ENCODE measurements around the gene LMO7.
A peak's percentile ranks its signal among the peaks of the same experiment; 100 is the strongest.

LMO7 gene

DNA sequence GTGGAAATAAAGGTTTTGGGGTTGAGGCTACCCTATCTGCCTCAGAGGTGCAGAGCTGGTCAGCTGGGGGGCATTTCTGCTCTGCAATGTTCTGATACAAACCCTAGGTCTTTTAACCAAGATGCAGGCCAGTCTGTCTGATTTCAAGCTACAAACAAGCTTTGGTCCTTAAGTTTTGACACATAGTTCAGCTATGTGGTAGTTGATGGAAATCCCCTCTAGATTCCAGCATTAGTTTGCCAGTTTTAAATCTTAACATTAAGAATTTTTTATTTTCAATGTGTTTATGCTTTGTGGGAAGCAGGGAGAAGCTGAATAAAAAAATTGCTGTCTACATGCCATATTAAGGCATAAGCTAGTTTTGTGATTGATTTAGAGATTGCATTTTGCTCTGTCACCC, 225.7 kb downstream of the LMO7 start:
- DNase-seq: no peak

DNA sequence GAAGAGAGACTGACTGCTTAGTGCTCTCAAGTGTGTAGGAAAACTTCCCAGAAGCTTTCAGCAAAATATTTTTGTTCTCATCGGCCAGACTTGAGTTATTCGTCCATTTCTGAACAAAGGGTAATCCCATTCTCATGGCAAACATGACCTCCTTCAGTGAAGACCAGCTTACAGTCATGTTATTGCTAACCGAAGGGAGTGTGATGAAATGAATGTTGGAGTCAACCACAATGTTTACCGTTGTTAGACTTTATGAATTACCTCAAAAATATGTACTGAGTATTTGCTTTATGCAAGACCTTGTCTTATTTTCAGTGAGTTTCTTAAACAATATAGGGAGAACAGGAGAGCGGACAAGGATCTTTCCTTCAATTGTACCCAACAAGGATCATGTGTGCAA, 228.6 kb downstream of the LMO7 start:
- peak; percentile 31 for DNase-seq

DNA sequence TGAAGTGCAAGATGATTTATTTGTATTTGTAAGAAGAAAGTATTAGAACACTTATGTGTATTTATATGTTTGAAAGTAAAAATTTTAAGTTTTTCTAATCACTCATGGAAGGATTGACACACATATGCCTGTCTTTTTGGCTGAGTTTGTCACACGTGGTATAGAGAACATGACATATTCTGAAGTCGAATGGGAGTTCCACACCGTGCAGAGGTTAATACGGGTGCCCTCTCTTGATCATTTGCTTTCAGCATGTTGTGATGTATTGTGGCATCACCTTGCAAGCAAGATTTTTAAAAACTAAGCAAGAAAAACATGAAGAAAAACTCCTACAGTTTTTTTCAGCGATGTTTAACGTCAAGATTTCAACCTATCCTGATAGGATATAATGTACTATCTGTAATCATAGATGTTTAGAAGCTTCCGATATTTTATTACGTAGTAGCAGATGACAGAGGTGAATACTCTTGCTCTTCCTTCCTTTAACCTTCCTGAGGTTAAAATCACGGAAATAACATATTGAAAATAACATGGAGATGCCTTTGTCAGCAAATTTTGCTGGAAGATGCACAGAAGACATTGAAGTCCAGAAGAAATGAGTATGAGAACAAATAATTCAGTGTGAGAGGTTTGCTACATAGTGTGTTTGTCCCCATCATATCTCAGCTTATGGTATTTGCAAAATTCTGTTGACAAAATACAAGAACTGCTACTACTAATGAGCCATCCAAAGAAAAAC, 231.4 kb downstream of the LMO7 start:
- no peak for DNase-seq

DNA sequence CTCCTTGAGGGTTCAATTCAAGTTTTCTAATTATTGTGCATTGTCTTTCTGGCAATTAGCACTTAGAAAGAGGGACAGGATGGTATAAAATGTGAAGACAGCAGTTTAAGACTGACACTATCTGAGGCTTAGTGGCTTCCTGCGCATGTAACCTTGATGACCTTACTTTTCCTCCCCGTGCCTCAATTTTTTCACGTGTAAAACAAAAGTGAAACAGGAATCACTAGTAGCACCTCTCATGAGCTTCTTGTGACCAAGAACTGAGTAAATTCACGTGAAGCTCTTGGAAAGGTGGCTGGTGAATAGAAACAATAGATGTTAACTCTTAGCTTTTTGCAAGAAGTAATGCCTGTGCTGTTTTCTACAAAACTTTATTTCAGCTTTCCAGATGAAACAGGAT, 233.9 kb downstream of the LMO7 start:
- no peak for DNase-seq

DNA sequence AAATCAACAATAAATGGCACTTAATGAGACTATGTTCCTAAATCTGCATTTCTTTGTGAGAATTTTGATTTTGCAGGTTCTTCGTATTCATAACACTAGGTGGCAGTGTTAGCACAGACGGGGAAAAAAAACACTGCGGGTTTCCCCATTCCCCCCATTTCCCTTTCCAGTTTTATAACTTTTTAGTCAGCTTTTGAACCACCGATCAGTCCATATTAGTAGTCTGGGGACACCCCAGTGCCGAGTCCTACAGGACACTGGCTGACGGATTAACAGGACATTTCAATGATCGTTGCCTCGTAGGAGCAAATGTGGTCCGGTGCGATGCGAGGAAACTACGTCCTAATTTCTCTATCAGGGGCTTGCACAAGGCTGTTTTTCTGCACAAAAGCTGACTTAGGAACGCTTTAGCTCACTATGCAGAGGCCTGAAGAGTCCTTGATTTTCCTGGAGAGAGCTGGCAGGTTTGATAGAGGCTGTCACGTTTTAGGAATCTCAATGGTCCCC, 234.3 kb downstream of the LMO7 start:
- DNase-seq: no peak

DNA sequence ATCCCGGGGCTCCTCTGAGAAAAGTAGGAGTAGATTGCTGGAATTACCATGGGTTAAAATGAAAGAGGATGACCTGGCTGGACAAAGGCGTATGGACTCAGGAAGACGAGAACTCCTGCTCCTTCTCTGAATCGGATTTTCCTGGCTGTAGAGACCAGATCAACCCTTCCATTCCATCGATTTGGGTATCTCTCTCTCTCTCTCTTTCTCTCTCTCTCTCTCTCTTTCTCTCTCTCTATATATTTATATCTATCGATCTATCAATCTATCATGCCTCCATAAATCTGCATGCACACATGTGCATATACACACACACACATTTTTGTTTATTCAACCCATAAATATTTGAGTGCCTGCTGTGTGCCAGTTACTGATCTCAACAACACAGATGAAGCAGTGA, 234.9 kb downstream of the LMO7 start:
- DNase-seq: no peak

DNA sequence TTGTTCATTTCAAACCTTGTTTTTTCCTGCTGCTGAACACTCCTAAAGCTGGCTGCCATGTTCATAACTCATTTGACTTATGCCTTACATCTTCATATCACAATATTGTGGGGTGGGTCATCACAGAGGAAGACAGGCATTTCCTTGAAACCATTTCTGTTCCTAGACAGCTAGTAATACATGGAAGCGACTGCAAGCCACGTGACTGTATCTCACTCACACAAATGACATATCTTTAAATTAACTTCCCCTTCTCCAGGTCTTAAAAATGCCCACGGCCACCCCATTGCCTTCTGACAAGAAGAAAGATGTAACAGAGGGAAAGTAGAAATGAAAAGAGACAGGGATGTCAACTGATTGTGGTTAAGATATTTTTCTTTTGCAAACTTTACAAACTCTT, 236.8 kb downstream of the LMO7 start:
- no peak for DNase-seq

DNA sequence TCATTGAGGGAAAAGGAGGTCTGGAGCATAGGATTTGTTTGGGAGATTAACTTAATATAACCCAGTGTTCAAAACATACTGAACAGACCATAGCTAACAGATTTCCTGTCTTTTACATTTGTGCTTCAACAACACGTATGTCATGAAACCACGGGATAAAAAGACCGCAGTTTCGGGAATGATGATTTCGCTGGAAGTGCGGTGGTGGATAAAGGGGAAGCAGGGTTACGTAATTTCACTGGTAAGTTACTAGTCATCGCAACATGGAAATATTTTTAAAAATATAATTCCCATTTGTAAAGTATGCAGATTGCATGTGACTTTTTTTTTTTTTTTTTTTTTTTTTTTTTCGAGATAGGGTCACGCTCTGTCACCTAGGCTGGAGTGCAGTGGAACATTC, 237.4 kb downstream of the LMO7 start:
- DNase-seq: no peak

DNA sequence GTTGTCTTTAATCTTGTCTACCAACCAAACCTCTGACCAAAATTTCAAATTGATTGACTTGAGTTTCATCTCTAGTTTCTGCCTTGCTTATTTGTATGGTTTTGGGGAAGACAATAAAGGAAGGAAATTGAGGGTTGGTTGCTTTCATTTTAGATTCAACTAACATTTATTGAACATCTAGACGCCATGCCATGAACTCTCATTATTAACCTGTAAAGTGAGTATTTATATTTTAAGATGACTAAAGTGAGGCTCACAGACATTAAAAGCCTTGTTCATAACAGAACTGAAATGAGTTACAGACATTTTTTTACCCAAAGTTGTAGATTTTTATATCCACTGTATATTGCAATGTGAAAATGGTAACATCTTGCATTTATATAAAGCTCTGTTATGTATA, 239.3 kb downstream of the LMO7 start:
- no peak for DNase-seq

DNA sequence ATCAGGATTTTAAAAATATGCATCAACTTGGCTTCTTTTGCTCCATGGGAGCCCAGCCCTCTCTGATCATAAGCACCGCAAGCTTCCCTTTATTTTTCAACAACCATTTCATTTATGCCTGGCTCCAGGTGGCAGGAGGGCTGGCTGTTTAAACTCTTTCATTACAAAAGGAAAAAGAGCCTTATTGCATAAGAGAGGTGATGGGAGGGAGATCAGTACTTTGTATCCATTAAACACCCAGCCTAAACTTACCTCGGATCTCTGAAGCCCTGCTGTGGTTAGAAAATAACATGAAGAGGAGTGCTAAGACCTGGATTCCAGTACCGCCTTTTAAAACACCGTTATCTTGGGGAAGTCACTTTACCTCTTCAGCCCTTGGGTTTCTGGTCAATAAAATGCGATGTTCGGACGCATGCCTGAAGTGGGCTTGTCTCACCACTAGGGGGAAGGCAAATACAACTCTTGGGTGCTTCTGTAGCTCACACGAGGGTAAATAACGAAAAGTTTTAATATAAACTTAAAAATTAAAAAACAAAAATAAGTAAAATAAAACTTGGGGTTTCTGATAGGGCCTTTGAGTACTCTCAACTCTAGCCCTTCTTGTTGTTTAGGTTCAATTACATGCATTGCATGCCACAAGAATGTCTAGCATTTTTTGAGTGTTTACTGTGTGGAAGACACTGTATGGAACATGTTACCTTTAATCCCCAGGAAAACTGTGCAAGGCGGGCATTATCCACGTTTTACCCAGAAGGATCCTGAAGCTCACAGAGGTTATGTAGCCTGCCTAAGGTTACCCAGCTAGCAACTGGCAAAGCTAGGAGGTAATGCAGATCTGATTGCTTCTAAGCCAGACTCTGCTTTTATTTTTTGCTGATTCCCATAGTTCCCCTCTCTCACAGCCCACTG, 240.3 kb downstream of the LMO7 start:
- no peak for DNase-seq

DNA sequence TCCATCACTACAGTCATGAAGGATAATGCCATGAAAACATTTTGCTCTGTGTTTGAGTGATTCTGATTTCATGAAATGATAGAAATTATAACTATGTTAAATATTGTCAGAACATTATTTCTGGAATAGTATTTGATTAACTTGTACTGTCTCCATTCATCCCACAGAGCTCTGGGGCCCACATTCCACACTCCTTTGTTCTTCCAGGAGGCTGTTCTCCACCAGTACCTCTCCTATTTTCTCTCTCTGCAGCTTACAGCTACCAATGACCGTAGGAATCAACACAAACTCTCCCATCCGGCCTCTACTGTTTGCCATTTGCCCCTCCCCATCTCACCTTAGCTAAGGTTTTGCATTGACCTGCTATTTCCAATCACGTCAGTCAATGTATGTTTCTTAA, 240.9 kb downstream of the LMO7 start:
- no peak for DNase-seq

DNA sequence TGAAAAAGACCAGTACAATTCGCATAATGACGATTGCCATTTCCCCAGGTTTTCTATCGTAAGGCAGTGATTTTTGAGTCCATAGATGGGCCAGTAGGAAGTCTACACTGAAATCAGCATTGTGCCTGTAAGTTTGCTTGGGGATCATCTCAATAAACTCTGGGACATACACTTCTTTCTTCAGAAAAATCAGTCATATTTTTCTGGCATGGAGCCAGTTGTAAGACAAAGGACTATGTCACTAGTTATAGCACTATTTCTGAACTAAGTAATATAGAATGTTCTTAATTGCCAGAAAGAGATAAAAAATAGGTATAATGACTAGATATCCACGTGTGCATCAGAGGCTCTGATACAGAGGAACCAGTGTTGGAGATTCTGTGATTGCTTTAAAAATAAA, 243.5 kb downstream of the LMO7 start:
- DNase-seq: no peak

DNA sequence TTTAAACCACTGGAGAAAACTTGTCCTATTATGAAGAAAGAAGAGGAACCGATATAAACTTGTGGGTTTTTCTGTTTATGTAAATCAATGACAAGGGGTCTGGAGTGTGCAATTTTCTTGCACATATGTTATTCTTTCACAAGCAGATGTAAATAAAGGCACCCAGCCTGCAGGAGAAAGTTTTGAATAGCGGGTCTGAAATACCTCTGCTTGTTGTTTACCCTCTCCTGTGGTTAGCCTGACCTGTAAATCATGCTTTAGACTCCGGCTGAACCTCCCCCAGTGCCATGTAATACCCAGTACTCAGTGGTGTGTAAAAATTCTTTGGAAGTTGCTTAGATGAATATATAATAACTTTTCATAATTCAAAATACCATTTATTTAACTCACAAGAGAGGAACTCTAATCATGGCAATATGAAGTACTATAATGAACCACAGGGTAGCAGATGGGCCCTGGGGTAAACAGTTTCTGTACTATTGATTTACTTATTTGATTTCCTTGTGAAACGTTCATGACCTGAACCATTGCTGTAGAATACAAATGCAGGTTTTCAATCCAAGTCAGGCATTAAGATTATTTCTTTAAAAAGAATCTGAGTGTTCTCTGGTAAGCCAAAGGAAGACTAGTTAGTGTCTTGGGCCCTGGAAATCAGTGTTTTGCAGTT, 245.1 kb downstream of the LMO7 start:
- DNase-seq: no peak

DNA sequence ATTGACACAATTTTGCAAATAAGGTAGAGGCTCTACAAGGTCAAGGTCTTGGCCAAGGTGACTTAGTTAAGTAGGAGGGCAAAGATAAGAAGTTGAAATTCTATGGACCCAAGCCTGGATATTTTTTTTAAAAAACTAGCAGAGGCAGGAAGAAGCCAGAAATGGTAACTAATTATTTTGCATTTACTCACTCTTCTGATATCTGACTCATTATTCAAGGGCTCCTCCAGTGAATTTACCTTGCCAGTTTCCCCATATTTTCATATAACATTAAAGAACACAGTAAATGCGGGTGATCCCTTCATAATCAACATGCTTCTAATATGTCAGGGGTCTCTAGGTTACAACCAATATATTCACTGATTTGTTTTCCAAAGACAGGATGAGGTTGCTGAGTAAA, 246.1 kb downstream of the LMO7 start:
- no peak for DNase-seq

DNA sequence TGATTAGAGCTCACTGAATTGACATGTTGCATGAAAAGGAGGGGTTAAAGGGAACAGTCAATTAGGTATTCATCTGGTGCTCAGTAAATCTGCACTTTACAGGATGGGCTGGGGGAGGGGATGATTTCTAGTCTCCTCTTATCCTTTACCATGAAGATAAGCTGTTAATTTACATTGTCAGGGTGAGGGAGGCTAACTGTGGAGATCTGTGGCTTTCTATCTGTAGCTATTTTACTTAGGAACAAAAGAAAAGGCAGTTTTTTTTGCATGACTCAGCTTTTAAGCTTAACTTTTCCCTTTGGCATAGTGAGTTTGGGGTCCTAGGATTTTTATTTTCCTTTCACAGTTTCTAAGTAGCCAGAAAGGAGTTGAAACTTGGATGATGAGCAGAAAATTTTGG, 253.3 kb downstream of the LMO7 start:
- no peak for DNase-seq

DNA sequence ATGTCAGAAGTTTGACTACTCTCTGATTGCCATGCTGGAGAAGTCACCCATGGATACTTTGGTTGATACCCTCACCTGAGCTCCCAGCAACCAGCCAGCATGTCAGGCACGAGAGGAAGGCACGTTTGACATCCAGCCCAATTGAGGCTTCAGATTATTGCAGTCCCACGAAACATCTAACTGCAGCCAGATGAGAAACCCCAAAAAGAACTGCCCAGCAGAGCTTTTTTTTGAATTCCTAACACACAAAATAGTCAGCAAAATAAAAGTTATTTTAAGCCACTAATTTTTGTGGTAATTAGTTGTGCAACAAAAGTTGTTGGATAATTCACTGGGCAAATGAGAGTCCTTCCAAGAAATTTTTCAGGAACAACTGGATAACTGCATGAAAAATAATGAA, 259.0 kb downstream of the LMO7 start:
- no peak for DNase-seq

DNA sequence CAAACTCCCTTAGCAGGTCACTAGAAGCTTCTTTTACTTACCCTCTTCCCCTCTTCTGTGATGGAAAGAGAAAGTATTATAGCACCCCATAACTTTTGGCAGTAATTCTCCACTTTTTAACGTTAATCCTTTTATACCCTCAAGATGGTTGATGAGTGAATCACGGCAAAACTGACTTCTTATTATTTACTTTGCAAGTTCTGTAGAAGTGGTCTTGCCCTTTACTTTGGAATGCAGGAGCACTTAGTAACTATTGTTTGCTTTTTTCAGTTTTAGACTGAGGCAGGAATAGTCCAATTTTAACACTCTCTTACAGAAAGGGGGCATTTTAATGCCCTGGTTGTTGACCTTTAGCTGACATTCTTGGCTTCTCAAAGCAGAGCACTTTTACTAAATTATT, 260.1 kb downstream of the LMO7 start:
- DNase-seq: no peak

DNA sequence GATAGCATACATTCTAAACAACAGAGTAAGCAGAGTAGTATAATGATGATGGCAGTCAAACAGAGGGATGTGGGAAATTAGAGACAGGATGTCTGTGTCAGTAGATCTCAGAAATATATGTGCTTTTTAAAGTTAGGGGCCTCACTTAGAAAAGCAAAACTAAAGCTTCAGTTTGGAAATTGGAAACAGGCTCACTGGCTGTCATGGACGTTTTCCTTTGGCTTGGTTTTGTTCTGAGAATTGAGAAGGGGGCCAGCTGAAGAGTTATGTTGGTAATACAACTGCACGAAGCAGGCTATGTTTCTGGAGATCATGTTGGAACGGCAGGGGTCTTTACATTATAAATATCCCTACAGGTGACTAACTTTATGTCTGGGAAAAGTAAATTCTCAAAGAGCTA, 261.3 kb downstream of the LMO7 start:
- no peak for DNase-seq

DNA sequence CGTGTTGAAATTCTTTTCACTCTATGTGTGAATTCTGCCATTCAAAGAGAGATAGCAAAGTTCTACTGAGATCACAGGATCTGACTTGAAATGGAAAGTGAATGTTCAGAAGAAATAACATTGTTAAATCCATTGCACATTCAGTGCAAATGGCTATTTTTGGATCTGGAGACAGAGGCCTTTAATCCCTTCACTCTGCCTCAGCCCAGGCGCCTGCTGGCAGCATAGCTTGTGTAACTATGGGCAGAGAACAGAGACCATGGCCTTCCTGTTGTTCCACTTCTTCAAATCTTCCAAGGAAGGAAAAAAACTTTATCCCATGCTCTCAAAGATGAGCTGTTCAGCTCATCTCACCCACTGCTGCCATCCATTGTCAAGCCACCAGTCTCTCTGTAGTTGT, 265.4 kb downstream of the LMO7 start:
- DNase-seq: no peak

DNA sequence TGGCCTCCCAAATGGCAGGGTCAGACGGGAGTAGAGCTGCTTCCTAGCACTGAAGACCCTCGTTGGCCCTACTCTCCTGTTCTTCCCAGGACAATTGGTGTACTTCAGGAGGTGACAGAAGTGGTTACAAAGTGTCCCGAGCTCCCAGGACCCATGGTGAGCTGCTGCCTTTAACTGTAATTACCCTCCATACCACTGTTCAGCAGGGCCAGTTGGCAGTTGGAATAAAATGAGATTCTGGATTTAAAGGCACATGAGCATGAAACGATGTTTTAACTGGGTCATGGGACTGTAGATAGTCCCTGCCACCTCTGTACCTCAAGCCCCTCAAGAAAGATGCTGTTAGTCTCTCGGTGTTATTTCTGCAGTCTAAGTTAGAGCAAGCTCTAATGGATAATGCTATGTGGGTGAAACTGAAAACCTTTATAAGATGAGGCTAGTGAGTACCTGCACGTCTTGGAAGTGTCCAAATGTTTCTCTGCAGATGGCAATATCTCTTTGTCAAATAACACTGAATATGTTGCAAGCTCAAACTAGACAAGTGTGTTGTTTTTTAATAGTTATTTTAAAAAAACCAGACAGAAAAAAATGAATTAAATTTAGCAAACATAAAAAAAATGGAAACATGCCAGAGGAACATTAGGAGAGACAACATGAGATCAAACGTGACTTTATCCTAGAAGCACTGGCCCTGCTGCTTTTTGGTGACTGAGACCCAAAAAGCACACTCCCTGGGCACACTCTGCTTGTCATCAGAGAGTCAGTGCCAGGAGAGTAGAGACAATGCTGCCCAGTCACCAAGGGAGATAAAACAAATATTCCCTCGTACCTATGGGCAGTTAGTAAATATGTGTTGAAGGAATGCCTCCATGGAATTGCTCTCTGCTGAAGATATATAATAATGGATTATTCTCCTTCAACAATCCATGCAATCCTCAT, 266.3 kb downstream of the LMO7 start:
- DNase-seq: no peak

DNA sequence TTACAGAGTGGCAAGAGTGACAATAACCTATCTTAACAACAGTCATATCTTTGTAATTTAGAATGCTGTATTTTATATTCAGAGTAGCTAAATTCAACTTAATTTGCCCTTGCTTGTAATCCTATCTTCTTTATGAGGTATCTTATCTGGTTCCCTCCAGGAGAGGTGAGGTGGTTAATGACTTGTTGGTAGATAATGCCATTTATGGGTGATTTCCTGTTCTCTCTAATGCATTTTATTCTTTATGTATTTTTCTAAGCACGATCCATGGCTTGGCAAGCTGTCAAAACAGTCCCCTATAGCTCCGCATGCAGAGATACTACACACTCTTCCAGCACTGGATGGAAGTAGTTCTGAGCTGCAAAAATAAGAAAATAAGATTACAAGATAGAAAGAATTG, 267.9 kb downstream of the LMO7 start:
- DNase-seq: no peak

DNA sequence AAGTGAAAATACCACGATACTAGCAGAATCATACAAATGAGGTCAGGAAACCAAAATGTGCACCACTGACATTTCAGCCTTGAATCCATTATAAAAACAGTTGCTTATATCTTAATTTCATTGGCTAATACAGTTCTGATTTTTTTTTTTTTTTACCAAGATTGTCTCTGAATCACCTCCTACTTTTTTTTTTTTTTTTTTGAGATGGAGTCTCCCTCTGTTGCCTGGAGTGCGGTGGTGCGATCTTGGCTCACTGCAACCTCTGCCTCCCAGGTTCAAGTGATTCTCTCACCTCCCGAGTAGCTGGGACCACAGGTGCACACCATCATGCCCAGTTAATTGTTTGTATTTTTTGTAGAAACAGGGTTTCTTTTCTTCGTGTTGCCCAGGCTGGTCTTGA, 270.2 kb downstream of the LMO7 start:
- no peak for DNase-seq

DNA sequence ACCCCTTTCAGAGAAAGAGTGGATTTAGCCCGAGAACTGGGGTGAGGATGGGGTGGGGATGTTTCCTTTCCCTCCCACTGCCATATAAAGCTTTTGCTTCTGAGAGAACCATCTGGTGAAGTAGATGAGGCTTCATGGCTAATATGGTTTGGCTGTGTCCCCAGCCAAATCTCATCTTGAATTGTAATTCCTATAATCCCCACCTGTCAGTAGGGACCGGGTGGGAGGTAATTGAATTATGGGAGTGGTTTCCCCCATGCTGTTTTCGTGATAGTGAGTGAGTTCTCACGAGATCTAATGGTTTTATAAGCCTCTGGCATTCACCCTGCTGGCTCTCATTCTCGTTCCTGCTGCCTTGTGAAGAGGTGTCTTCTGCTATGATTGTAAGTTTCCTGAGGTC, 270.9 kb downstream of the LMO7 start:
- DNase-seq: no peak

Data from NCI-H226 (cell line).